HepG2 (cell line): ENCODE results near the gene MVP. TPM values are rescaled to one million over a fixed set of nuclear protein-coding genes. Genes with fewer than 3 reads are reported as not detected.

Source experiments
- BCL3 ChIP-seq: sonication (generic); formaldehyde crosslinking; IDR thresholded peaks from 2 replicates; pipeline ENCODE4 v1.5.1; 2020; ENCODE audit warnings: mild to moderate bottlenecking, missing genetic modification reagents, moderate library complexity
- DBP ChIP-seq: sonication (generic); formaldehyde crosslinking; IDR thresholded peaks from 2 replicates; pipeline ENCODE4 v1.4.0; 2020; ENCODE audit warnings: missing genetic modification reagents; ENCODE audit errors: not compliant biosample characterization
- FOXC1 ChIP-seq: sonication (generic); formaldehyde crosslinking; IDR thresholded peaks from 2 replicates; pipeline ENCODE4 v1.8.0; 2022; ENCODE audit warnings: mild to moderate bottlenecking, missing genetic modification reagents, borderline replicate concordance
- HMG20B ChIP-seq: conservative IDR thresholded peaks from 2 replicates; pipeline ENCODE4 v1.6.1; 2016; ENCODE audit warnings: missing genetic modification reagents, missing compliant biosample characterization
- IRF9 ChIP-seq: sonication (generic); formaldehyde crosslinking; IDR thresholded peaks from 2 replicates; pipeline ENCODE4 v1.8.0; 2022; ENCODE audit warnings: missing genetic modification reagents, mild to moderate bottlenecking, borderline replicate concordance
- NR2F6 ChIP-seq, 2 experiments: IDR thresholded peaks; 2 replicates each; pipeline ENCODE4 v1.6.1; 2016; ENCODE audit warnings: antibody characterized with exemption in 1 of 2, mild to moderate bottlenecking in 1 of 2
- SMYD3 ChIP-seq: sonication (generic); formaldehyde crosslinking; IDR thresholded peaks from 2 replicates; pipeline ENCODE4 v1.8.1; 2023; ENCODE audit warnings: mild to moderate bottlenecking, missing genetic modification reagents
- TSC22D2 ChIP-seq: sonication (generic); formaldehyde crosslinking; IDR thresholded peaks from 2 replicates; pipeline ENCODE4 v1.5.1; 2020; ENCODE audit warnings: missing genetic modification reagents, mild to moderate bottlenecking, borderline replicate concordance
- ZBTB1 ChIP-seq: sonication (generic); formaldehyde crosslinking; IDR thresholded peaks from 2 replicates; pipeline ENCODE4 v1.4.0; 2020; ENCODE audit warnings: missing genetic modification reagents, borderline replicate concordance
- ZBTB40 ChIP-seq, 2 experiments: fragments of 450-650 bp in 1 of 2; sonication (generic) in 1 of 2; formaldehyde crosslinking in 1 of 2; IDR thresholded peaks; 2 replicates each; pipeline versions ENCODE4 v1.6.1 to v1.8.0; 2016 to 2022; ENCODE audit warnings: antibody characterized with exemption in 1 of 2, mild to moderate bottlenecking in 1 of 2, missing genetic modification reagents in 1 of 2
- ZFYVE20 ChIP-seq: sonication (generic); formaldehyde crosslinking; IDR thresholded peaks from 2 replicates; pipeline ENCODE4 v1.8.0; 2023; ENCODE audit warnings: low read depth, mild to moderate bottlenecking, moderate library complexity, missing genetic modification reagents, borderline replicate concordance
- ZIK1 ChIP-seq: sonication (generic); formaldehyde crosslinking; IDR thresholded peaks from 2 replicates; pipeline ENCODE4 v1.5.0; 2020; ENCODE audit warnings: mild to moderate bottlenecking, low read depth, missing genetic modification reagents, borderline replicate concordance
- ZKSCAN1 ChIP-seq: fragments of 150-350 bp; IDR thresholded peaks from 2 replicates; pipeline ENCODE4 v1.6.1; 2014; ENCODE audit warnings: low read length
- ZNF350 ChIP-seq: sonication (generic); formaldehyde crosslinking; IDR thresholded peaks from 2 replicates; pipeline ENCODE4 v1.4.0; 2020; ENCODE audit warnings: mild to moderate bottlenecking, low read depth, missing genetic modification reagents, borderline replicate concordance
- polyA plus RNA-seq, 8 experiments: library from polyadenylated mRNA; depleted of rRNA in 3 of 8; stranded (reverse) in 7 of 8; unstranded in 1 of 8; fragments of >200 nt; fragmentation: Illumina TruSeq in 4 of 8; extraction: Trizol in 4 of 8; gene quantifications; 2 replicates each; pipeline versions ENCODE4 v1.2.1 to v1.2.3, GENCODE V29; 2011 to 2016; ENCODE audit warnings: low read depth in 4 of 8, missing spikeins in 1 of 8, mixed read lengths in 1 of 8; ENCODE audit not compliant: insufficient read depth in 1 of 8
- total RNA-seq, 5 experiments: library from RNA; depleted of rRNA; stranded (reverse); fragments of >200 nt; fragmentation: Illumina TruSeq; extraction: Trizol; gene quantifications; 2 replicates each; pipeline ENCODE4 v1.2.3, GENCODE V29; 2016; ENCODE audit warnings: low read depth in 1 of 5

MVP gene
- total and polyA plus RNA-seq, 2 of the 13 experiments (the other 11 are each of a cell fraction or from before 2014, with no cell fraction given) = 22.9 to 43.5 TPM

- TF ChIP-seq IRF9 (peak; percentile 56; the same call in 1 of the 2 replicates), BCL3 (CRISPR knock-in tag) (peak; percentile 84), DBP (CRISPR knock-in tag) (no peak), FOXC1 (CRISPR knock-in tag) (peak; percentile 67), ZBTB1 (no peak), ZBTB40 (IDR thresholded peaks at IDR 0.05) (no peak), ZBTB40 (CRISPR knock-in tag; IDR thresholded peaks at IDR 0.05) (0 out of 2 replicates have a peak, but pooled peaks have one; percentile 38), NR2F6 (IDR thresholded peaks at IDR 0.05) (no peak), NR2F6 (CRISPR knock-in tag; IDR thresholded peaks at IDR 0.05) (peak; percentile 59; the same call in 1 of the 2 replicates), SMYD3 (CRISPR knock-in tag) (no peak), ZFYVE20 (CRISPR knock-in tag) (no peak), ZIK1 (CRISPR knock-in tag) (no peak), TSC22D2 (CRISPR knock-in tag) (0 out of 2 replicates have a peak, but pooled peaks have one; percentile 42), HMG20B (no peak), ZNF350 (peak; percentile 37; the same call in 1 of the 2 replicates), ZKSCAN1 (0 out of 2 replicates have a peak, but pooled peaks have one; percentile 15)
These were observed 35.3 kb upstream of the MVP start (continued) for GRCh38 chr16:29784901-29785500.
